GM23338 (cell line): ENCODE data around the gene MYBPC2.

Source experiments
- CTCF ChIP-seq, 2 experiments: fragments of 200-600 bp in 1 of 2; sonication (generic) in 1 of 2; conservative IDR thresholded peaks; 2 replicates each; pipeline versions ENCODE4 v1.5.1 to v1.6.1; 2016 to 2017; ENCODE audit warnings: antibody characterized with exemption in 2 of 2, low read depth in 2 of 2, mild to moderate bottlenecking in 2 of 2, moderate library complexity in 1 of 2
- EZH2 ChIP-seq: fragments of 200-600 bp; sonication (generic); IDR thresholded peaks from one replicate; pipeline ENCODE4 v1.8.0; 2017; ENCODE audit warnings: antibody characterized with exemption, mild to moderate bottlenecking, low read depth; ENCODE audit not compliant: unreplicated experiment
- EZH2phosphoT487 ChIP-seq: fragments of 200-600 bp; sonication (generic); IDR thresholded peaks from one replicate; pipeline ENCODE4 v1.8.1; 2018; ENCODE audit warnings: antibody characterized with exemption; ENCODE audit not compliant: unreplicated experiment
- JUNB ChIP-seq: IDR thresholded peaks from one replicate; pipeline ENCODE4 v1.6.1; 2016; ENCODE audit warnings: antibody characterized with exemption; ENCODE audit not compliant: unreplicated experiment
- NANOG ChIP-seq: IDR thresholded peaks from 2 replicates; pipeline ENCODE4 v1.6.1; 2016; ENCODE audit warnings: antibody characterized with exemption, borderline replicate concordance
- POLR2AphosphoS5 ChIP-seq: IDR thresholded peaks from 2 replicates; pipeline ENCODE4 v1.6.1; 2016; ENCODE audit warnings: antibody characterized with exemption, low read depth
- REST ChIP-seq: IDR thresholded peaks from one replicate; pipeline ENCODE4 v1.6.1; 2018; ENCODE audit warnings: antibody characterized with exemption; ENCODE audit not compliant: unreplicated experiment
- TF ChIP-seq, protein P1 (sequence below): IDR thresholded peaks from 2 replicates; pipeline ENCODE4 v1.6.1; 2016; ENCODE audit warnings: antibody characterized with exemption

GRCh38 chr19:50480281-50481111, 47.8 kb downstream of the MYBPC2 start:
- no peak for TF ChIP-seq EZH2
- TF ChIP-seq CTCF (conservative IDR thresholded peaks at IDR 0.05; ENCODE audit: low read depth in 2 of 2) = no peak
- no peak for TF ChIP-seq NANOG
- no peak for TF ChIP-seq POLR2AphosphoS5
- TF ChIP-seq REST = no peak
- TF ChIP-seq EZH2phosphoT487 = no peak
- no peak for TF ChIP-seq JUNB
- TF ChIP-seq, protein P1, sequence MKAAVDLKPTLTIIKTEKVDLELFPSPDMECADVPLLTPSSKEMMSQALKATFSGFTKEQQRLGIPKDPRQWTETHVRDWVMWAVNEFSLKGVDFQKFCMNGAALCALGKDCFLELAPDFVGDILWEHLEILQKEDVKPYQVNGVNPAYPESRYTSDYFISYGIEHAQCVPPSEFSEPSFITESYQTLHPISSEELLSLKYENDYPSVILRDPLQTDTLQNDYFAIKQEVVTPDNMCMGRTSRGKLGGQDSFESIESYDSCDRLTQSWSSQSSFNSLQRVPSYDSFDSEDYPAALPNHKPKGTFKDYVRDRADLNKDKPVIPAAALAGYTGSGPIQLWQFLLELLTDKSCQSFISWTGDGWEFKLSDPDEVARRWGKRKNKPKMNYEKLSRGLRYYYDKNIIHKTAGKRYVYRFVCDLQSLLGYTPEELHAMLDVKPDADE = no peak
